ENCODE data around the gene ZNF641. TPM values are rescaled to one million over a fixed set of nuclear protein-coding genes. Genes with fewer than 3 reads are reported as not detected.

The ZNF641 gene
- total RNA-seq, 1 experiment from 2014 or later = 8.3 TPM

DNA sequence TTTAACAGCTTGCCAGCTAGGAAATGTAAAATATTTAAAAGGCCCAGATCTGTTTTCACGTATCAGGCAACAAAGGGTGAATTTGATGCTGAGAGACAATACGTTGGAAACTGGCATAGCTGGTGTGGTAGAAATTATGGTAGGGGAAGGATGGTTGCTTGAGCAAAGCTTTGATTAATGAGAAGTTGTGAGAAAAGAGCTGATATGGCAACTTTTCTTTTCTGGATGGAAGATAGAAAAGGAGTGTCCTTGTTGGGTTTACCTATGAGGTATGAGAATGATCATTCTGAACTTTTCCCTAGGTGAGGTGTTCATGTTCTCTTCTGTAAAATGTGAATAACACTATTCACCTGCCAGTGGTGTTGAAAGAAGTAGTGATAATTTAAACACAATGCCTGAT lies 34.2 kb downstream of the ZNF641 start (continued):
- TF ChIP-seq FOXP1 (CRISPR knock-in tag; IDR thresholded peaks at IDR 0.05; ENCODE audit: borderline replicate concordance) (no peak), JUN (CRISPR knock-in tag; IDR thresholded peaks at IDR 0.05) (no peak), ZBTB21 (CRISPR knock-in tag; IDR thresholded peaks at IDR 0.05; ENCODE audit: borderline replicate concordance) (no peak), ZMAT4 (CRISPR knock-in tag; IDR thresholded peaks at IDR 0.05) (no peak), ZNF219 (CRISPR knock-in tag; IDR thresholded peaks at IDR 0.05; ENCODE audit: borderline replicate concordance) (no peak), TCF7 (CRISPR knock-in tag; IDR thresholded peaks at IDR 0.05; ENCODE audit: low read depth) (no peak)

DNA sequence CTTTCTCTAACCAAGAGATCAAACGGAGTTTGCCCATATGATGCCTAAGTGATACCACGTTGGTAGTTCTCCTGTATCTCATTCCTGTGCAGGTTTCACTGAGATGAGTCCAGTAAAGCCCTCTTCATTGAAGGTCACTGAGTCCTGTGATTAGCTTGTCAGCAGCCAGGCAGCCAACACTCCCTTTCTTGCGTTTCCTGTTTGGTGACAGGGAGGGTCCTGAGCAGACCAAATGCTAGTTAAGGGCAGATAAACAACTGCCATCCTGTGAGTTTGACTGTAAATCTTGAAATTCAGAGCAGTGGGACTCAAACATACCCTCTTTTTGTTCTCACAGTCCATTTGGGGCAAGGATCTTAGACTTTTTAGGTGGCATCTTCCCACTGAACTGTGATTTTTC lies 39.4 kb downstream of the ZNF641 start:
- ChIA-PET POLR2A (no interaction called here), CTCF (no interaction called here)
- Mint-ChIP-seq H3K27me3 (ENCODE audit: low read depth) (peaks cover 10% of the 10 kb centered on the region), H3K4me1 (no peaks in the 10 kb centered on the region), H3K27ac (no peak overlapping the region), H3K36me3 (peaks cover 4% of the 10 kb centered on the region; the same call in 1 of the 2 replicates), H3K9me3 (peaks cover 8% of the 10 kb centered on the region), H3K4me3 (no peak overlapping the region)
- ATAC-seq (no peak), DNase-seq (ENCODE audit: low spot score) (no peak)
- TF ChIP-seq CREM (CRISPR knock-in tag; IDR thresholded peaks at IDR 0.05) (no peak), ZNF425 (CRISPR knock-in tag; conservative IDR thresholded peaks at IDR 0.05) (no peak), SP1 (CRISPR knock-in tag; conservative IDR thresholded peaks at IDR 0.05) (no peak), ATF2 (CRISPR knock-in tag; IDR thresholded peaks at IDR 0.05; ENCODE audit: borderline replicate concordance, low read depth) (no peak), HMGXB4 (CRISPR knock-in tag; IDR thresholded peaks at IDR 0.05) (no peak), FOXK1 (CRISPR knock-in tag; IDR thresholded peaks at IDR 0.05) (no peak), STAT6 (CRISPR knock-in tag; conservative IDR thresholded peaks at IDR 0.05; ENCODE audit: low read depth) (no peak), ZNF416 (CRISPR knock-in tag; IDR thresholded peaks at IDR 0.05) (no peak), MAX (CRISPR knock-in tag; IDR thresholded peaks at IDR 0.05) (no peak), E2F4 (CRISPR knock-in tag; IDR thresholded peaks at IDR 0.05; ENCODE audit: borderline replicate concordance, low read depth) (no peak), FOXP1 (CRISPR knock-in tag; IDR thresholded peaks at IDR 0.05; ENCODE audit: borderline replicate concordance) (no peak), ELF4 (CRISPR knock-in tag; IDR thresholded peaks at IDR 0.05; ENCODE audit: low read depth) (no peak), SOX15 (CRISPR knock-in tag; IDR thresholded peaks at IDR 0.05) (no peak)
- TF ChIP-seq, protein P1, sequence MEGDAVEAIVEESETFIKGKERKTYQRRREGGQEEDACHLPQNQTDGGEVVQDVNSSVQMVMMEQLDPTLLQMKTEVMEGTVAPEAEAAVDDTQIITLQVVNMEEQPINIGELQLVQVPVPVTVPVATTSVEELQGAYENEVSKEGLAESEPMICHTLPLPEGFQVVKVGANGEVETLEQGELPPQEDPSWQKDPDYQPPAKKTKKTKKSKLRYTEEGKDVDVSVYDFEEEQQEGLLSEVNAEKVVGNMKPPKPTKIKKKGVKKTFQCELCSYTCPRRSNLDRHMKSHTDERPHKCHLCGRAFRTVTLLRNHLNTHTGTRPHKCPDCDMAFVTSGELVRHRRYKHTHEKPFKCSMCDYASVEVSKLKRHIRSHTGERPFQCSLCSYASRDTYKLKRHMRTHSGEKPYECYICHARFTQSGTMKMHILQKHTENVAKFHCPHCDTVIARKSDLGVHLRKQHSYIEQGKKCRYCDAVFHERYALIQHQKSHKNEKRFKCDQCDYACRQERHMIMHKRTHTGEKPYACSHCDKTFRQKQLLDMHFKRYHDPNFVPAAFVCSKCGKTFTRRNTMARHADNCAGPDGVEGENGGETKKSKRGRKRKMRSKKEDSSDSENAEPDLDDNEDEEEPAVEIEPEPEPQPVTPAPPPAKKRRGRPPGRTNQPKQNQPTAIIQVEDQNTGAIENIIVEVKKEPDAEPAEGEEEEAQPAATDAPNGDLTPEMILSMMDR (IDR thresholded peaks at IDR 0.05) = no peak
- TF ChIP-seq, protein P2, sequence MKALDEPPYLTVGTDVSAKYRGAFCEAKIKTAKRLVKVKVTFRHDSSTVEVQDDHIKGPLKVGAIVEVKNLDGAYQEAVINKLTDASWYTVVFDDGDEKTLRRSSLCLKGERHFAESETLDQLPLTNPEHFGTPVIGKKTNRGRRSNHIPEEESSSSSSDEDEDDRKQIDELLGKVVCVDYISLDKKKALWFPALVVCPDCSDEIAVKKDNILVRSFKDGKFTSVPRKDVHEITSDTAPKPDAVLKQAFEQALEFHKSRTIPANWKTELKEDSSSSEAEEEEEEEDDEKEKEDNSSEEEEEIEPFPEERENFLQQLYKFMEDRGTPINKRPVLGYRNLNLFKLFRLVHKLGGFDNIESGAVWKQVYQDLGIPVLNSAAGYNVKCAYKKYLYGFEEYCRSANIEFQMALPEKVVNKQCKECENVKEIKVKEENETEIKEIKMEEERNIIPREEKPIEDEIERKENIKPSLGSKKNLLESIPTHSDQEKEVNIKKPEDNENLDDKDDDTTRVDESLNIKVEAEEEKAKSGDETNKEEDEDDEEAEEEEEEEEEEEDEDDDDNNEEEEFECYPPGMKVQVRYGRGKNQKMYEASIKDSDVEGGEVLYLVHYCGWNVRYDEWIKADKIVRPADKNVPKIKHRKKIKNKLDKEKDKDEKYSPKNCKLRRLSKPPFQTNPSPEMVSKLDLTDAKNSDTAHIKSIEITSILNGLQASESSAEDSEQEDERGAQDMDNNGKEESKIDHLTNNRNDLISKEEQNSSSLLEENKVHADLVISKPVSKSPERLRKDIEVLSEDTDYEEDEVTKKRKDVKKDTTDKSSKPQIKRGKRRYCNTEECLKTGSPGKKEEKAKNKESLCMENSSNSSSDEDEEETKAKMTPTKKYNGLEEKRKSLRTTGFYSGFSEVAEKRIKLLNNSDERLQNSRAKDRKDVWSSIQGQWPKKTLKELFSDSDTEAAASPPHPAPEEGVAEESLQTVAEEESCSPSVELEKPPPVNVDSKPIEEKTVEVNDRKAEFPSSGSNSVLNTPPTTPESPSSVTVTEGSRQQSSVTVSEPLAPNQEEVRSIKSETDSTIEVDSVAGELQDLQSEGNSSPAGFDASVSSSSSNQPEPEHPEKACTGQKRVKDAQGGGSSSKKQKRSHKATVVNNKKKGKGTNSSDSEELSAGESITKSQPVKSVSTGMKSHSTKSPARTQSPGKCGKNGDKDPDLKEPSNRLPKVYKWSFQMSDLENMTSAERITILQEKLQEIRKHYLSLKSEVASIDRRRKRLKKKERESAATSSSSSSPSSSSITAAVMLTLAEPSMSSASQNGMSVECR (CRISPR knock-in tag; IDR thresholded peaks at IDR 0.05; ENCODE audit: borderline replicate concordance) = no peak
